Renal cortex interstitium (tissue), 11 donors: Measurements from ENCODE around the gene BCAS1. TPM values are rescaled to one million over a fixed set of nuclear protein-coding genes. Genes with fewer than 3 reads are reported as not detected.

Experiments used
- DNase-seq, 11 donors: peaks; one replicate each; pipeline ENCODE4 v3.0.0-alpha.2; 2013; ENCODE audit warnings: low read depth in 9 of 11, low spot score in 4 of 11; ENCODE audit errors: extremely low read depth in 1 of 11
- polyA plus RNA-seq, 3 donors: library from polyadenylated mRNA; unstranded; fragments of 120-200 nt; gene quantifications; one replicate each; pipeline ENCODE4 v1.2.1, GENCODE V29; 2013; ENCODE audit not compliant: insufficient read length in 3 of 3

Gene BCAS1
- polyA plus RNA-seq, 3 donors = 2.3 to 3.5 (median 2.5) TPM

GRCh38 chr20:54084727-54085388 lies 14.5 kb upstream of the BCAS1 start:
- DNase-seq = no peak

DNA sequence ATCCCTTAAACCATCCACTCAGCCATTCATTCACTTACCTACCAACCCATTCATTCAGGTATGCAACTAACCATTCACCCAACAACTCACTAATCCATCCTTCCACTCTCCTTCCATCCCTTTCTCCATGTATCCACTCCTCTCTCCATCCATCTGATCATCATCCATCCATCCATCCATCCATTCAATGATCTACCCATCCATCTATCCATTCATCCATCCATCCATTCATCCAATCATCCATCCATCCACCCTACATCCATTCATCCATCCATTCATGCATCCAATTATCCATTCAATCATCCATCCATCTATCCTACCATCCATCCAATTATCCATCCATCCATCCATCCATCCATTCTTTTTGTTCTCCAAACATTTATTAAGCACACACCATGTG lies 13.8 kb upstream of the BCAS1 start:
- DNase-seq = no peak

DNA sequence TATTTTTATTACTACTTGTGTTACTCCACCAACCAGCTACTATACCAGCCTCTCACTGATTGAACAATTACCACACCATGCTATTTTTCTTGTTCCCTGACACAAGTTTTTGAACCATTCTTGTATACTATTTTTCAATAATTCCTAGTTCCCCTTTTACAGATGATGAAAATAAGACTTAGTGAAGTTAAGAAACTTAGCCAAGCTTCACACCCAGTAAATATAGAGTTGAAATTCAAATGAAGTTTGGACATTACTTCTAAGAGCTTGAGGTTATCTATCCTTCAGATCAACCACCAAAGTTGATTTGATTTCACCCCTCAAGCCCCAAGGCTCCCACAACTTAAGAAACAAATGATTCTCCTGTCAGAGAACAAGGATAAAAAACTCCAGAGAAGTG lies 13.1 kb upstream of the BCAS1 start:
- no peak for DNase-seq

GRCh38 chr20:54082100-54082499 lies 11.7 kb upstream of the BCAS1 start:
- DNase-seq = no peak

DNA sequence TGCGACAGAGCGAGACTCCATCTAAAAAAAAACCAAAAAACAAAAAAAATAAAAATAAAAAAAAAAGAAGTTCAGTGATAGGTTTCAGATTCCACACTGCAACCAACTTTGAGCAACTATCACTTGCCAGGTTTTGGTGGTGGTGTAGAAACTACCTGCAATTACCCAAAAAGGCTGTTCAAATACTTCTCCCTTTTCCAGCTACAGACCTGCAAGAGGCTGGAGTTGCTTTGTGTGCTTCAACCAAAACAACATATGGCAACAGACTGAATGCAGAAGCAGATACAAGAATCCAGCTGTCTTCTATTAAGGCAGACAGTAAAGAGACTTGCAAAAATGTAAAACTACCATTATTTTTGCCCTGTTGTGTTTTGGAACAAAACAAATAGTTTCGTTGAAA lies 9.3 kb upstream of the BCAS1 start:
- no peak for DNase-seq

- DNase-seq = no peak
Observed at GRCh38 chr20:54078296-54078984, 8.0 kb upstream of the BCAS1 start.

DNA sequence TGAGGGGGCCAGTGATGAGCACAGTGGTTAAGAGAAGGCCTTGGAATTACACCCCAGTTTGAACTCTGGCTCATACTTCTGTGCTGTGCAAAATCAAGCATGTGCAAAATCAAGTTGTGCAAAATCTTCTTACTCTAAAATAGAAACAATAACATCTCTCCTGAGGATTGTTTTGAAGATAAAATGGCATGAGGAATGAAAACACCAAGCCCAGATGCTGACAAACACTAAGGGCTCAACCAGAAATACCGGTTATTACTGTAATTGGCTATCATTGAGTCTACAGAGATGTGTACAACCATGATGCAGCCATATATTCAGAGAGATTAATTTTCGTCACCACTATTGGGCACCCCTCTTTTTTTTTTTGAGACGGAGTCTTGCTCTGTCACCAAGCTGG lies 5.9 kb upstream of the BCAS1 start:
- no peak for DNase-seq

DNA sequence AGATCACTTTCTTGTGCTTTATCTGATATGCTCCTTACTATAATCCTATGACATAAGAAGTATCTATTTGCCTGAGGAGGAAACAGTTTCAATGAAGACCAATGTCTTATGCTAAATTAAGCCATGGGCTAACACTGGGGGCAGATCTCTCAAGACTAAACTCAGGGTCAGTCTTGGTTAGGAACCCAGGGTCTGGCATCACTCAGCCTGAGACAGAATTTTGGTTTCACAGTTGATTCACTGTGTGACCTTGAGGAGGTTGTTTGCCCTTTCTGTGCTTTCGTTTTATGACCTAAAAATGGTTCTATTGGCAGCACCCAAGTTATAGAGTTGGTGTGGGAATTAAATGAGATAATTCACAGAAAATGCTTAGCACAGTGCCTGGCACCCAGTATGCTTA lies 4.9 kb upstream of the BCAS1 start:
- DNase-seq = no peak

DNA sequence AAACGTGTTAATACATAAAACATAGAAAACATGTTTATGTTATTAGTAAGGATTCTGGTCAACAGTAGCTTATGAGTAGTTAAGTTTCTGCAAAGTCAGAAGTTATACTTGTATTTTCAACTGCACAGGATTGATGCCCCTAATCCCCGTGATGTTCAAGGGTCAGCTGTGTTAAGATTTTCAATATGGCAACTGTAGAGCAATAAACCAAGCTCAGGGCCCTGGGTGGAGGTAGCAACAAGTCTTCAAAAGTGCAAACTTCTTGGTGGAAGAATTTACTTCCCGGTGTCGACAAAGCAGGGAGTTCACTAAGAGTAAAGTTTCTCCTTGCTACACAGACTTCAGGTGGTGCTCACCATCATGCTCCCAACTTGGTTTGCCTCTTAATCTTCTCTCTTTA lies 4.1 kb upstream of the BCAS1 start:
- DNase-seq = no peak

GRCh38 chr20:54073288-54073687 lies 2.9 kb upstream of the BCAS1 start:
- DNase-seq = no peak

DNA sequence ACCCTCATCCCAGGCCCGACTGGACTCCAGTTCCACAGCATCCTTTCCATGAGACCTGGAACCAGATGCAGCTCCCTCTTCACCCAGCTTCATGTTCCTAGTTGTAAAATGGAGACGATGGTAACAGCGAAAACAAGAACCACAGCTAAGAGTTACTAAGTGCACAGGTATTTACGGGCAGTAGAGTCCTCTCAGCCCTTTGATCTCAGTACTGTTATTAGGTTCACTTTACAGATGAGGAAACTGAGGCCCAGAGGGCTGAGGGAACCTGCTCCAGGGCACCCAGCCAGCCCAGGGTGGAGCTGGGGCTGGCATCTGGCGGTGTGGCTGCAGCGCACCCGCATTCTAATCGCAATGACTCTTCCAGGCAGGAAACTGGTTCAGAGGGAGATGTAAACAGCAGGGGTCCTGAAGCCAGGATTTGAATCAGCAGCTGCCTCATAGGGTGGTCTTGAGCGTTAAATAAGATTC lies 858 bp downstream of the BCAS1 start:
- no peak for DNase-seq

GRCh38 chr20:54068966-54069365 lies 1.4 kb downstream of the BCAS1 start:
- no peak for DNase-seq

DNA sequence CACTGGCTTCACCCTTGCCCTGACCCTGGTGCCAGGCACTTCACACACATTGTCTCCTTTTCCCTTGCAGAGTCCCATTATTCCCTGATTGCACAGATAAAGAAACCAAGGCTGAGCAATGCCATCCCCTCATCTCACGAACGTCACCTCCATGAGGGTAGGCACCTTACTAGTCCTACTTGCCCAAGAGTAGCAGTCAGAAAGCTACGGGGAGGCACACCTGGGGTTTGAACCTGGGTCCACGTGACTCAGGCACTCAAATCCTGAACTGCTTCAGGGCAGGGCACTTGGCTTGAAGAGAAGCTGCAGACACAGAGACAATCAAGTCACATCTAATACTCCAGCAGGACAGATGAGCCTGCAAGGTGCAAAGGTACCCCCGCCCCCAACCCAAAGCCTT lies 1.9 kb downstream of the BCAS1 start:
- no peak for DNase-seq

DNA sequence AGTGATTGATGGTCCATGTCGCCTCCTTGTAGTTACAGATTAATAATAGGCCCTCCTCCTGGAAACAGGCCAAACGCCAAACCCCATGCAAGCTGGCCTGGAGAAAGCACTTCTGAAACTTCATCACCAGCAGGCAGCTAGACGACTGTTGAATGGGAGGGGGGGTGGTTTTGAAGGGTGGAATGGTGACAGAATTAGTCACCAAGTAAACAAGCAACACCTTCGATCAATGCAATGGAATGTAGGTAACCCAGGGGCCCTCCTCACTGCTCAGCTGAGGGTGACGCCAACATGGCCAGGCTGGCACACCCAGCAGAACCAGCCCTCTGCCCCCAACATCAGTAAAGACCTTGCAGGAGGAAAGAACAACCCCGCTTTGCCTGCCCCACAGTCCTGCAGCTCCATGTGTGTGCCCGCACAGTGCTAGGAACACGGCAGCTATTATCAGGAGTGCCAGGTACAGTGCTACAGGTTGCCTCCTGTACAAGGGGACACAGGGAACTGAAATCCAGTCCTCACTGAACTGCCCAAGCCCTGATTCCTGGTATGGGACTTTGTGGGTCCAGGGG lies 2.7 kb downstream of the BCAS1 start:
- DNase-seq = peak; percentile 50 to 89 (median 72)

DNA sequence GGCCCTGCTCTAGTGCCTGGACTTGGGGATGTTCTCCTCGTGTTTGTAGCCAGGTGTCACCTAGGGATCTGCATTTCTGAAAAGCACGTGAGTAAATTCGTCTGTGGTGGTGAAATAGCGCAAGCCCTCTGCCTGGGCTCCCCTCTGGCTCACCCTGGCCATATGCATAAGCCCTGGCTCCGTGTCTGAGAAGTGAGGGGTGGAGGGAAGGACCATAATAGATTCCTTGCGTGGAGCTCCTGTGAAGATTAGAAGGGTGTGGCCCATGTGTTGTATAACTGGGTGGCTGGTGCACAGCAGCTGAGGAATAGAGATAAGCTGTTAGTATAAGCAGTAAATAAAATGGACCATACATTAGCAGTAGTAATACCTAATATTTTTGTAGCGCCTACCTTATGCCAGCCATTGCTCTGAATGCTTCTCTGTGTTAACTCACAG lies 4.8 kb downstream of the BCAS1 start:
- DNase-seq = no peak

DNA sequence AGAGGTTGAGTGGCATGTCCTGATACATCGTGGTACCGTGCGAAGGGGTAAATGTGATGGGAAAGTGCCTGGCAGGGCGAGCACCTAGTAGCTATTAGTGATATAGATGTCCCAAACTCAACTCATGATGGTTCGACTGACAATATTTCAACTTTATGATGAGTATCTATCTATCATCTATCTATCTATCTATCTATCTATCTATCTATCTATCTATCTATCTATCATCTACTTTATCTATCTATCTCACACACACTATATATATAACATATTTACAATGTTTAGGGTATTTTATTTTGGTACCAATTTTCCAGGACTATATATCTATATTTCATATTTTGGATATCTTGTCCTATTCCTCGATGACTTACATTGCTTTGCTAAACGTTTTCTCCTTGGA lies 5.5 kb downstream of the BCAS1 start:
- no peak for DNase-seq

GRCh38 chr20:54063992-54064676 lies 6.3 kb downstream of the BCAS1 start:
- DNase-seq = no peak

DNA sequence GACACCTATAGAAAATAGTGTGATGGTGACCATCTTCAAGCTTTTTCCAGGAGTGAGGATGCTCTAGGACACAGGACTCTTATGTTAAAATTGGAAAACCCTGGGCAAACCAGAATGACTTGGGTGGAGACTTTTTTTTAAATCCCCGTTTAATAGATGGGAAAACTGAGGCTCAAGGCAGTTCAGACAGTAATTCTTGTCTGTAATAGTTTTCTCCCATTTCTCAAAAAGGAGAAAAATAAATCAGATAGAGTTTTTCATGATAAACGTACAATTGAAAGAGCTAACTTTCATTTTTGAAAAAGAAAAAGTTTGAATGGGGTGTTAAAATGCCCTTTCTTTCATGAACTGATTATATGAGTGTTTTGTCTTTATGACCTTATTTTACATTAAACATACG lies 6.8 kb downstream of the BCAS1 start:
- DNase-seq = no peak

GRCh38 chr20:54062812-54063280 lies 7.5 kb downstream of the BCAS1 start:
- DNase-seq = peak in 1 of 11 donors; percentile 48
